GM12878 (cell line): ENCODE results near the gene RASSF6. TPM values are rescaled to one million over a fixed set of nuclear protein-coding genes. Genes with fewer than 3 reads are reported as not detected.
A peak's percentile ranks its signal among the peaks of the same experiment; 100 is the strongest.

Experiments used
- ATAC-seq: fragments of 200-7000 bp; cut with Tn5 transposase; 3 replicates; pipeline ENCODE4 v1.9.1; 2020; ENCODE audit warnings: mild to moderate bottlenecking, moderate library complexity
- BruUV-seq: library from RNA; stranded (reverse); fragments of 400-500 nt; replicated peaks from 2 replicates; lab custom pipeline; 2021; lab: Mats Ljungman, UMichigan
- CTCF ChIA-PET: fragments of 300-600 bp; sonication (Branson Sonifier 250); formaldehyde crosslinking; extraction: SDS; loops from one replicate; lab custom pipeline; 2021; ENCODE audit warnings: inconsistent platforms; lab: Yijun Ruan, JAX
- POLR2A ChIA-PET: fragments of 350-600 bp; formaldehyde crosslinking; extraction: SDS; loops from one replicate; lab custom pipeline; 2021; ENCODE audit warnings: inconsistent platforms; lab: Charles Lee
- RAD21 ChIA-PET: fragments of 300-600 bp; sonication (Branson Sonifier 250); formaldehyde crosslinking; loops from one replicate; lab custom pipeline; 2023; ENCODE audit warnings: antibody characterized with exemption; ENCODE audit not compliant: unreplicated experiment; lab: Charles Lee
- SMC1A ChIA-PET: fragments of 300-600 bp; sonication (Branson Sonifier 250); formaldehyde crosslinking; loops from one replicate; lab custom pipeline; 2023; ENCODE audit not compliant: unreplicated experiment, uncharacterized antibody; lab: Charles Lee
- DNase-seq: peaks from one replicate; pipeline ENCODE4 v3.0.0-alpha.2; 2011; ENCODE audit warnings: low read depth, low spot score
- FAIRE-seq: peaks from 3 replicates; lab custom pipeline; 2011; peaks lifted over from hg19 to GRCh38; lab: Jason Lieb, UNC
- H2AFZ ChIP-seq: 2 replicates; pipeline ENCODE4 v1.6.0; 2011; ENCODE audit warnings: low read depth, low read length, control low read depth; ENCODE audit not compliant: control insufficient read depth
- H3K27ac ChIP-seq: 2 replicates; pipeline ENCODE4 v1.5.1; 2011; ENCODE audit warnings: control low read depth; ENCODE audit not compliant: control insufficient read depth, insufficient read depth
- H3K27me3 ChIP-seq, 2 experiments: replicated peaks in 1 of 2; 2 replicates each; pipeline versions ENCODE4 v1.6.0 to v1.6.1; 2011; ENCODE audit warnings: low read length in 1 of 2; ENCODE audit not compliant: control insufficient read depth in 2 of 2, insufficient read depth in 2 of 2
- H3K36me3 ChIP-seq, 2 experiments: 2 replicates each; pipeline ENCODE4 v1.5.1; 2011; ENCODE audit warnings: low read length in 1 of 2; ENCODE audit not compliant: control insufficient read depth in 2 of 2, insufficient read depth in 2 of 2
- H3K4me1 ChIP-seq: 2 replicates; pipeline ENCODE4 v1.6.1; 2011; ENCODE audit warnings: mild to moderate bottlenecking, low read length, moderate library complexity, mixed read lengths; ENCODE audit not compliant: control insufficient read depth, insufficient read depth
- H3K4me2 ChIP-seq: 2 replicates; pipeline ENCODE4 v1.6.0; 2011; ENCODE audit warnings: control low read depth; ENCODE audit not compliant: control insufficient read depth, insufficient read depth
- H3K4me3 ChIP-seq: fragments of 200-600 bp; sonication (generic); 2 replicates; pipeline ENCODE4 v1.5.1; 2016
- H3K79me2 ChIP-seq: 2 replicates; pipeline ENCODE4 v1.6.0; 2011; ENCODE audit warnings: low read length; ENCODE audit not compliant: control insufficient read depth, insufficient read depth
- H3K9ac ChIP-seq: 2 replicates; pipeline ENCODE4 v1.8.0; 2011; ENCODE audit warnings: low read length, control low read depth, mixed read lengths; ENCODE audit not compliant: control insufficient read depth, insufficient read depth
- H3K9me3 ChIP-seq: replicated peaks from 3 replicates; pipeline ENCODE4 v1.5.1; 2011; ENCODE audit warnings: mild to moderate bottlenecking, low read length; ENCODE audit not compliant: control insufficient read depth, insufficient read depth
- H4K20me1 ChIP-seq: 2 replicates; pipeline ENCODE4 v1.6.0; 2011; ENCODE audit not compliant: control insufficient read depth, insufficient read depth
- ATF7 ChIP-seq: fragments of 450-650 bp; IDR thresholded peaks from 2 replicates; pipeline ENCODE4 v1.6.1; 2016; ENCODE audit warnings: low read depth, mild to moderate bottlenecking
- CREB1 ChIP-seq: IDR thresholded peaks from 2 replicates; pipeline ENCODE4 v1.6.1; 2012; ENCODE audit warnings: low read depth, mild to moderate bottlenecking, inconsistent platforms
- IKZF1 ChIP-seq: fragments of 450-650 bp; conservative IDR thresholded peaks from 2 replicates; pipeline ENCODE4 v1.6.1; 2017; ENCODE audit warnings: antibody characterized with exemption, mild to moderate bottlenecking
- whole genome bisulfite sequencing: methylation state at CpG from one replicate; pipeline ENCODE4 v1.1.6; 2016; ENCODE audit warnings: low lambda C conversion rate; ENCODE audit not compliant: insufficient replicate concordance, insufficient coverage; ENCODE audit errors: missing lambda C conversion rate; 5-methylcytosine and 5-hydroxymethylcytosine counted together
- in situ Hi-C: fragments of 300-500 bp; cut with MboI; formaldehyde crosslinking; loops from 9 replicates; pipeline ENCODE4 v1.14.3; 2018; ENCODE audit warnings: mixed read lengths
- intact Hi-C: fragments of 100-400 bp; cut with micrococcal nuclease; formaldehyde crosslinking; loops from one replicate; pipeline ENCODE4 v1.14.2; 2022; ENCODE audit not compliant: unreplicated experiment
- polyA plus RNA-seq, 11 experiments: library from polyadenylated mRNA; depleted of rRNA in 4 of 11; unstranded in 6 of 11; stranded (reverse) in 5 of 11; fragments of >200 nt; fragmentation: Nextera tagmentation in 4 of 11; fragmentation: Illumina TruSeq in 1 of 11; extraction: Ambion mirVana in 4 of 11; extraction: Trizol in 1 of 11; gene quantifications; 1 replicate in 1 of 11; 2 replicates in 10 of 11; pipeline versions ENCODE4 v1.2.1 to v1.2.3, GENCODE V29; 2011 to 2016; ENCODE audit warnings: inconsistent platforms in 2 of 11, missing spikeins in 2 of 11, low read depth in 1 of 11
- total RNA-seq, 4 experiments: library from RNA; depleted of rRNA in 3 of 4; stranded (reverse); fragments of >200 nt in 3 of 4; fragmentation: Illumina TruSeq in 1 of 4; extraction: Trizol in 1 of 4; gene quantifications; 2 replicates each; pipeline versions ENCODE4 v1.2.1 to v1.2.3, GENCODE V29; 2013 to 2021
- TF ChIP-seq, protein P1 (sequence below): fragments of 450-650 bp; IDR thresholded peaks from 2 replicates; pipeline ENCODE4 v1.6.1; 2017; ENCODE audit warnings: mild to moderate bottlenecking, low read depth, inconsistent platforms; ENCODE audit not compliant: poor library complexity, severe bottlenecking

RASSF6 gene
- total and polyA plus RNA-seq, 10 of the 15 experiments (the other 5 are each of a cell fraction or from before 2014, with no cell fraction given), result 0.28 to 2.9 (median 0.54) TPM

DNA sequence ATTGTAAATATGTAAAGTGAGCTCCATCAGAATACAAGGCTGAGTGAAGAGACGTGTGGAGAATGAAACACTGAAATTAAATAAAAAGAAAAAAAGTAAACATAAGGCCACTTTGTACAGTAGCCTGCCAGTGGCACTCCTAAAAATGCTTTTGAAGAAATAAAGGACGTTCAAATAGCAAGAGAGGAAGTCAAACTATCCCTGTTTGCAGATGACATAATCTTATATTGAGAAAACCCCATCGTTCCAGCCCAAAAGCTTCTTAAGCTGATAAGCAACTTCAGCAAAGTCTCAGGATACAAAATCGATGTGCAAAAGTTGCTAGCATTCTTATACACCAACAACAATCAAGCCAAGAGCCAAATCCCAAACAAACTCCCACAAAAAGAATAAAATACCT is 24.2 kb downstream of the RASSF6 start:
- no peaks in the 10 kb centered on the region for H3K79me2 ChIP-seq
- H3K4me1 ChIP-seq, result peaks cover 9% of the 10 kb centered on the region; the same call in 1 of the 2 replicates
- no peak overlapping the region for H3K9ac ChIP-seq
- WGBS, result 0% methylated on average over 4 of the region's 4 CpGs
- no peaks in the 10 kb centered on the region for H4K20me1 ChIP-seq
- RAD21 ChIA-PET, result interaction anchor here (1.0 to 6.0 kb wide), 9 partner anchors 9 to 57 kb away, joined by 3 to 93 read pairs (median 5); partner anchors contain the start of gene RASSF6
- H3K27me3 ChIP-seq, result no peaks in the 10 kb centered on the region
- TF ChIP-seq IKZF1 (0 out of 2 replicates have a peak, but pooled peaks have one; percentile 24), ATF7 (peak; percentile 55), CREB1 (no peak)
- TF ChIP-seq, protein P1, sequence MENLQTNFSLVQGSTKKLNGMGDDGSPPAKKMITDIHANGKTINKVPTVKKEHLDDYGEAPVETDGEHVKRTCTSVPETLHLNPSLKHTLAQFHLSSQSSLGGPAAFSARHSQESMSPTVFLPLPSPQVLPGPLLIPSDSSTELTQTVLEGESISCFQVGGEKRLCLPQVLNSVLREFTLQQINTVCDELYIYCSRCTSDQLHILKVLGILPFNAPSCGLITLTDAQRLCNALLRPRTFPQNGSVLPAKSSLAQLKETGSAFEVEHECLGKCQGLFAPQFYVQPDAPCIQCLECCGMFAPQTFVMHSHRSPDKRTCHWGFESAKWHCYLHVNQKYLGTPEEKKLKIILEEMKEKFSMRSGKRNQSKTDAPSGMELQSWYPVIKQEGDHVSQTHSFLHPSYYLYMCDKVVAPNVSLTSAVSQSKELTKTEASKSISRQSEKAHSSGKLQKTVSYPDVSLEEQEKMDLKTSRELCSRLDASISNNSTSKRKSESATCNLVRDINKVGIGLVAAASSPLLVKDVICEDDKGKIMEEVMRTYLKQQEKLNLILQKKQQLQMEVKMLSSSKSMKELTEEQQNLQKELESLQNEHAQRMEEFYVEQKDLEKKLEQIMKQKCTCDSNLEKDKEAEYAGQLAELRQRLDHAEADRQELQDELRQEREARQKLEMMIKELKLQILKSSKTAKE, result no peak
- TF ChIP-seq, all 136 proteins: peak for 2
- FAIRE-seq (no peak), ATAC-seq (no peak; the same call in 2 of the 3 replicates), DNase-seq (no peak)
- H3K9me3 ChIP-seq, result peaks cover 3% of the 10 kb centered on the region; the same call in 2 of the 3 replicates
- H3K4me3 ChIP-seq, result no peak overlapping the region
- intact Hi-C loops, result loop anchor here (10.0 kb wide), 1 partner anchor 341 kb away; the partner anchor contains the start of gene ANKRD17
- CTCF ChIA-PET, result interaction anchor here (0.5 to 7.4 kb wide), 11 partner anchors 11 to 149 kb away, joined by 3 to 149 read pairs (median 6); partner anchors contain the start of gene RASSF6
- POLR2A ChIA-PET, result interaction anchor here (0.5 to 1.7 kb wide), 7 partner anchors 11 to 140 kb away, joined by 3 to 5 read pairs (median 3); no protein-coding TSS in a partner anchor
- H3K4me2 ChIP-seq, result no peak overlapping the region
- SMC1A ChIA-PET, result interaction anchor here (0.7 to 7.4 kb wide), 13 partner anchors 9 to 66 kb away, joined by 3 to 146 read pairs (median 5); partner anchors contain the start of gene RASSF6
- in situ Hi-C loops, result no loop called here
- H3K36me3 ChIP-seq, result no peaks in the 10 kb centered on the region
- no TSS peak for BruUV-seq
- H3K27ac ChIP-seq, result no peak overlapping the region
- no peak overlapping the region for H2AFZ ChIP-seq
